Activated CD4-positive, alpha-beta T cell treated with anti-CD3 and anti-CD28 coated beads, Interleukin-2, amount 10 ng/mL, durations not matched to agents 7 days and 5 days (primary cell): ENCODE data around the gene STT3A. TPM values are rescaled to one million over a fixed set of nuclear protein-coding genes. Genes with fewer than 3 reads are reported as not detected.

Source experiments
- CTCF ChIA-PET: fragments of 350-600 bp; sonication (Branson Sonifier 250); formaldehyde crosslinking; loops from one replicate; lab custom pipeline; 2021; ENCODE audit warnings: antibody characterized with exemption; lab: Charles Lee
- POLR2A ChIA-PET: fragments of 350-600 bp; sonication (Branson Sonifier 250); formaldehyde crosslinking; loops from one replicate; lab custom pipeline; 2021; ENCODE audit warnings: antibody characterized with exemption; lab: Charles Lee
- DNase-seq: peaks from one replicate; pipeline ENCODE4 v3.0.0-alpha.2; 2020
- H3K27ac Mint-ChIP-seq: one replicate; pipeline ENCODE4 v1.8.0; 2021; ENCODE audit warnings: mild to moderate bottlenecking, moderate library complexity, mixed read lengths
- H3K27me3 Mint-ChIP-seq: one replicate; pipeline ENCODE4 v1.8.0; 2021; ENCODE audit warnings: mixed read lengths
- H3K36me3 Mint-ChIP-seq: one replicate; pipeline ENCODE4 v1.8.0; 2021; ENCODE audit warnings: low read depth, mixed read lengths
- H3K4me1 Mint-ChIP-seq: one replicate; pipeline ENCODE4 v1.8.0; 2021; ENCODE audit warnings: mixed read lengths
- H3K4me3 Mint-ChIP-seq: one replicate; pipeline ENCODE4 v1.8.0; 2021; ENCODE audit warnings: mild to moderate bottlenecking, moderate library complexity, mixed read lengths
- H3K9me3 Mint-ChIP-seq: one replicate; pipeline ENCODE4 v1.8.0; 2021; ENCODE audit warnings: mixed read lengths
- total RNA-seq, 2 experiments: library from RNA; stranded (reverse); gene quantifications; one replicate each; pipeline ENCODE4 v1.2.3, GENCODE V29; 2021

Gene STT3A
- 100 to 1,000 TPM; 105 to 127 TPM for total RNA-seq

GRCh38 chr11:125592305-125593113 is at the start of gene STT3A:
Gene STT3A, plus strand, starts transcription at chr11:125592852. Its CDS starts 3,064 bp downstream, at chr11:125595916.
- CTCF ChIA-PET = interaction anchor here (0.8 to 2.9 kb wide), 5 partner anchors 10 to 30 kb away, joined by 3 to 12 read pairs (median 3); partner anchors contain the start of gene EI24
- H3K4me3 Mint-ChIP-seq = peak within 1 kb of the TSS; percentile 91
- H3K27me3 Mint-ChIP-seq = no peaks in the 10 kb centered on the region
- H3K36me3 Mint-ChIP-seq = peaks cover 25% of the 10 kb centered on the region
- H3K4me1 Mint-ChIP-seq = peaks cover 41% of the 10 kb centered on the region
- peak within 1 kb of the TSS; percentile 95 for H3K27ac Mint-ChIP-seq
- no peaks in the 10 kb centered on the region for H3K9me3 Mint-ChIP-seq
- DNase-seq = peak; percentile 97
- POLR2A ChIA-PET = interaction anchor here (1.0 kb wide), 1 partner anchor 295 kb away, joined by 3 read pairs; the partner anchor contains the start of gene HYLS1

- ChIA-PET CTCF (no interaction called here), POLR2A (no interaction called here)
- H3K9me3 Mint-ChIP-seq = peaks cover 38% of the 10 kb centered on the region
- H3K27me3 Mint-ChIP-seq = peaks cover 6% of the 10 kb centered on the region
- no peak for DNase-seq
- no peak overlapping the region for H3K27ac Mint-ChIP-seq
- no peak overlapping the region for H3K4me3 Mint-ChIP-seq
- H3K36me3 Mint-ChIP-seq = no peaks in the 10 kb centered on the region
- H3K4me1 Mint-ChIP-seq = no peaks in the 10 kb centered on the region
Observed at GRCh38 chr11:125550780-125551179, 41.9 kb upstream of the STT3A start.

- no peaks in the 10 kb centered on the region for H3K4me1 Mint-ChIP-seq
Observed at GRCh38 chr11:125551835-125552342, 40.8 kb upstream of the STT3A start.

GRCh38 chr11:125552927-125553326 is 39.7 kb upstream of the STT3A start:
- Mint-ChIP-seq H3K27ac (no peak overlapping the region), H3K27me3 (peaks cover 4% of the 10 kb centered on the region), H3K9me3 (peaks cover 38% of the 10 kb centered on the region), H3K36me3 (no peaks in the 10 kb centered on the region), H3K4me1 (no peaks in the 10 kb centered on the region), H3K4me3 (no peak overlapping the region)
- POLR2A ChIA-PET = no interaction called here
- DNase-seq = no peak
- CTCF ChIA-PET = no interaction called here

More at GRCh38 chr11:125551835-125552342, 40.8 kb upstream of the STT3A start:
- Mint-ChIP-seq H3K27me3 (peaks cover 6% of the 10 kb centered on the region), H3K36me3 (no peaks in the 10 kb centered on the region), H3K4me3 (no peak overlapping the region), H3K9me3 (peaks cover 38% of the 10 kb centered on the region), H3K27ac (no peak overlapping the region)
- no peak for DNase-seq
- ChIA-PET CTCF (no interaction called here), POLR2A (no interaction called here)

- Mint-ChIP-seq H3K27me3 (peaks cover 3% of the 10 kb centered on the region), H3K27ac (no peak overlapping the region), H3K36me3 (no peaks in the 10 kb centered on the region), H3K9me3 (peaks cover 38% of the 10 kb centered on the region), H3K4me1 (no peaks in the 10 kb centered on the region), H3K4me3 (no peak overlapping the region)
- DNase-seq = no peak
- CTCF ChIA-PET = interaction anchor here (1.3 kb wide), 1 partner anchor 57 kb away, joined by 3 read pairs; the partner anchor contains the start of gene FEZ1
- POLR2A ChIA-PET = no interaction called here
Observed at GRCh38 chr11:125553357-125553756, 39.3 kb upstream of the STT3A start.

GRCh38 chr11:125554038-125554437 is 38.6 kb upstream of the STT3A start:
- H3K9me3 Mint-ChIP-seq = peaks cover 38% of the 10 kb centered on the region
- no peak for DNase-seq
- no peaks in the 10 kb centered on the region for H3K4me1 Mint-ChIP-seq
- ChIA-PET CTCF (interaction anchor here (0.6 to 1.3 kb wide), 2 partner anchors 28 to 58 kb away, joined by 3 read pairs; partner anchors contain the start of gene FEZ1), POLR2A (no interaction called here)
- H3K4me3 Mint-ChIP-seq = no peak overlapping the region
- peaks cover 3% of the 10 kb centered on the region for H3K27me3 Mint-ChIP-seq
- H3K36me3 Mint-ChIP-seq = no peaks in the 10 kb centered on the region
- H3K27ac Mint-ChIP-seq = no peak overlapping the region

GRCh38 chr11:125559888-125560287 is 32.8 kb upstream of the STT3A start:
- Mint-ChIP-seq H3K36me3 (no peaks in the 10 kb centered on the region), H3K4me1 (no peaks in the 10 kb centered on the region), H3K9me3 (peaks cover 7% of the 10 kb centered on the region), H3K27ac (no peak overlapping the region), H3K4me3 (no peak overlapping the region), H3K27me3 (peaks cover 3% of the 10 kb centered on the region)
- POLR2A ChIA-PET = no interaction called here
- DNase-seq = no peak
- CTCF ChIA-PET = interaction anchor here (2.1 kb wide), 1 partner anchor 10 kb away, joined by 8 read pairs; the partner anchor contains the start of gene EI24

GRCh38 chr11:125561924-125562323 is 30.7 kb upstream of the STT3A start:
- H3K4me1 Mint-ChIP-seq = no peaks in the 10 kb centered on the region
- no peaks in the 10 kb centered on the region for H3K9me3 Mint-ChIP-seq
- ChIA-PET POLR2A (no interaction called here), CTCF (interaction anchor here (0.8 kb wide), 1 partner anchor 8 kb away, joined by 3 read pairs; no protein-coding TSS in a partner anchor)
- H3K27me3 Mint-ChIP-seq = peaks cover 3% of the 10 kb centered on the region
- DNase-seq = no peak
- H3K4me3 Mint-ChIP-seq = no peak overlapping the region
- no peak overlapping the region for H3K27ac Mint-ChIP-seq
- H3K36me3 Mint-ChIP-seq = no peaks in the 10 kb centered on the region

GRCh38 chr11:125562430-125562829 is 30.2 kb upstream of the STT3A start:
- ChIA-PET POLR2A (no interaction called here), CTCF (no interaction called here)
- DNase-seq = no peak
- Mint-ChIP-seq H3K4me3 (no peak overlapping the region), H3K27ac (no peak overlapping the region), H3K36me3 (no peaks in the 10 kb centered on the region), H3K27me3 (peaks cover 3% of the 10 kb centered on the region), H3K4me1 (peaks cover 4% of the 10 kb centered on the region), H3K9me3 (no peaks in the 10 kb centered on the region)

GRCh38 chr11:125564357-125564756 is 28.3 kb upstream of the STT3A start:
- POLR2A ChIA-PET = no interaction called here
- CTCF ChIA-PET = no interaction called here
- no peak overlapping the region for H3K4me3 Mint-ChIP-seq
- peaks cover 3% of the 10 kb centered on the region for H3K27me3 Mint-ChIP-seq
- H3K4me1 Mint-ChIP-seq = peaks cover 7% of the 10 kb centered on the region
- no peak for DNase-seq
- no peaks in the 10 kb centered on the region for H3K36me3 Mint-ChIP-seq
- H3K9me3 Mint-ChIP-seq = no peaks in the 10 kb centered on the region
- H3K27ac Mint-ChIP-seq = no peak overlapping the region

- H3K4me3 Mint-ChIP-seq = no peak overlapping the region
- H3K36me3 Mint-ChIP-seq = peaks cover 2% of the 10 kb centered on the region
- POLR2A ChIA-PET = no interaction called here
- DNase-seq = no peak
- H3K27me3 Mint-ChIP-seq = no peaks in the 10 kb centered on the region
- peaks cover 19% of the 10 kb centered on the region for H3K4me1 Mint-ChIP-seq
- CTCF ChIA-PET = interaction anchor here (0.6 kb wide), 1 partner anchor 20 kb away, joined by 3 read pairs; no protein-coding TSS in a partner anchor
- H3K9me3 Mint-ChIP-seq = no peaks in the 10 kb centered on the region
- H3K27ac Mint-ChIP-seq = no peak overlapping the region
Observed at GRCh38 chr11:125566235-125566634, 26.4 kb upstream of the STT3A start.

- peak within 1 kb of the TSS; percentile 91 for H3K4me3 Mint-ChIP-seq
- H3K9me3 Mint-ChIP-seq = no peaks in the 10 kb centered on the region
- H3K27ac Mint-ChIP-seq = peak within 1 kb of the TSS; percentile 93
- ChIA-PET CTCF (interaction anchor here (0.7 to 3.0 kb wide), 16 partner anchors 7 to 319 kb away, joined by 3 to 20 read pairs (median 4); partner anchors contain the start of genes CHEK1, HYLS1 and STT3A), POLR2A (interaction anchor here (1.4 kb wide), 1 partner anchor 318 kb away, joined by 9 read pairs; the partner anchor contains the start of gene HYLS1)
- DNase-seq = peak; percentile 90
- H3K36me3 Mint-ChIP-seq = peaks cover 12% of the 10 kb centered on the region
- H3K4me1 Mint-ChIP-seq = peaks cover 26% of the 10 kb centered on the region
- H3K27me3 Mint-ChIP-seq = no peaks in the 10 kb centered on the region
Observed at GRCh38 chr11:125568970-125569914, 23.4 kb upstream of the STT3A start, which contains the start of gene EI24. Gene EI24, plus strand, starts transcription at chr11:125569477. Its CDS starts 3,051 bp downstream, at chr11:125572528.
